Colonic mucosa (tissue), 4 donors: ENCODE data around the gene DENR. TPM values are rescaled to one million over a fixed set of nuclear protein-coding genes. Genes with fewer than 3 reads are reported as not detected.
"Not testable (repeated sequence)": the region's sequence is repeated elsewhere in the genome, so short reads cannot be mapped to it uniquely, and the experiment has no call there.

Source experiments
- DNase-seq: peaks from one replicate; pipeline ENCODE4 v3.0.0-alpha.2; 2020
- H3K27ac ChIP-seq: fragments of 200-600 bp; one replicate; pipeline ENCODE4 v1.8.0; 2021
- H3K27me3 ChIP-seq: fragments of 200-600 bp; one replicate; pipeline ENCODE4 v1.8.0; 2021
- H3K36me3 ChIP-seq: fragments of 200-600 bp; one replicate; pipeline ENCODE4 v1.8.0; 2021
- H3K4me1 ChIP-seq: fragments of 200-600 bp; one replicate; pipeline ENCODE4 v1.8.0; 2021; ENCODE audit warnings: mild to moderate bottlenecking
- H3K4me3 ChIP-seq: fragments of 200-600 bp; one replicate; pipeline ENCODE4 v1.8.0; 2021
- H3K9ac ChIP-seq, 2 donors: one replicate each; pipeline ENCODE4 v1.7.0; 2013; ENCODE audit warnings: control low read depth in 2 of 2, low read depth in 2 of 2, low read length in 2 of 2
- H3K9me3 ChIP-seq: fragments of 200-600 bp; one replicate; pipeline ENCODE4 v1.8.0; 2021
- CTCF ChIP-seq: fragments of 200-600 bp; IDR thresholded peaks from one replicate; pipeline ENCODE4 v1.8.0; 2022; ENCODE audit warnings: antibody characterized with exemption, mild to moderate bottlenecking
- intact Hi-C: fragments of 100-400 bp; cut with DNase I; formaldehyde crosslinking; loops from one replicate; pipeline ENCODE4 v1.14.1; 2022
- total RNA-seq, 2 donors: library from RNA; stranded (reverse); fragmentation: NEBNext Ultra II Directional in 1 of 2; extraction: Animal tissue kit (Norgen Biotek cat#: 25700) in 1 of 2; gene quantifications; one replicate each; pipeline ENCODE4 v1.2.1, GENCODE V29; 2021
- donor health status: healthy.
- donor health status: DM: no; HTN: no; CAD: no.
- donor health status: DM: no; HTN: no; CAD: no.

DENR gene
- 10 to 100 TPM; 35.8 to 37.8 TPM for total RNA-seq

- H3K4me3 ChIP-seq, result peak within 1 kb of the TSS; percentile 94
- TF ChIP-seq CTCF, result peak; percentile 77
- no peaks in the 10 kb centered on the region for H3K36me3 ChIP-seq
- no peaks in the 10 kb centered on the region for H3K27me3 ChIP-seq
- H3K4me1 ChIP-seq, result peaks cover 4% of the 10 kb centered on the region
- H3K27ac ChIP-seq, result peak within 1 kb of the TSS; percentile 83
- peak within 1 kb of the TSS; percentile 88 to 98 for H3K9ac ChIP-seq
- intact Hi-C loops, result loop anchor here (5.0 kb wide), 1 partner anchor 115 kb away; no protein-coding TSS in a partner anchor
- peak; percentile 99 for DNase-seq
- H3K9me3 ChIP-seq, result no peaks in the 10 kb centered on the region
These were observed at the start of gene DENR for GRCh38 chr12:122752464-122753318. DENR (plus strand) TSS chr12:122752824; CDS start chr12:122753702, 878 bp downstream.

GRCh38 chr12:122702890-122703611 lies 49.6 kb upstream of the DENR start, which contains the start of gene HCAR2:
HCAR2 (minus strand) TSS chr12:122703357; CDS start chr12:122703283, 74 bp downstream.
- H3K36me3 ChIP-seq, intact Hi-C loops, H3K9me3 ChIP-seq, H3K27me3 ChIP-seq, H3K27ac ChIP-seq, DNase-seq, H3K4me3 ChIP-seq, H3K4me1 ChIP-seq, H3K9ac ChIP-seq: not testable (repeated sequence)

DNA sequence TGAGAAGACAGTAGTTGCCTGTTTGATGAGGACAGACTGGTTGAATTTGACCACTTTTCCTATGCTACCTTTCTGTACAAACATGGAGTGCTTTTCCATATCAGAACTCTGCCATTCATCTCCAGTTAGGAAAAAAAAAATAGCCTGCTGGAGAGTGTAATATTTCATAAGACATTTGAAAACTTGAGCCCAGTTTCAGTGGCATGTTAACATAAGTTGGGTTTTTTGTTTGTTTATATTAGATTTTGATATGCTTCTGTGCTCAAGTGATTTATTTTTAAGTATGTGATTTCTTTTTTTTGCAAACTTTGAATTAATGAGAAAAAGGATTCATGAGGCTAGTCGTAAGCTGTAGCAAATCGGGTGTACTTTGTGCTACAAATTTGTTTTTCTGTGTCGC lies 48.8 kb upstream of the DENR start:
- not testable (repeated sequence) for H3K9ac ChIP-seq, H3K27ac ChIP-seq

DNA sequence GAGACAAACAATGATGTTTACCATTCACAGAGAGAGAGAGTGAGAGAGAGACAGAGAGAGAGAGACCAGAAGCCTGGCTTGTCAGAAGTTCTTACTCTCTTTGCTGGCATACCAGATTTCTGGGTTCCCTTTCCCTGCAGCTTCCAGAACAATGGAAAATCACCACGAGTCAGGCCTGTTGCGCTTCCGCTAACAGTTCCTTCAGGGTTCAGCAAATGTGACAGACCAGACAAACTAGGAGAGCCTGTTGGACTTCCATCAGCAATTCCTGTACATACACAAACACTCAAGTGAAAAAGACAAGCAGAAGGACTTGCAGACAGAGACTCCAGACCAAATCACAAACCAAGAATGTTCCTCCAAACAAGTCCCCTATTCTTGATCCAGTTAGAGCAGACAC lies 43.3 kb upstream of the DENR start:
- H3K9ac ChIP-seq, H3K4me3 ChIP-seq, H3K4me1 ChIP-seq, H3K9me3 ChIP-seq, H3K27me3 ChIP-seq, H3K36me3 ChIP-seq, DNase-seq, intact Hi-C loops, H3K27ac ChIP-seq: not testable (repeated sequence)

More for the DNA sequence above, 48.8 kb upstream of the DENR start:
- intact Hi-C loops, H3K4me1 ChIP-seq, H3K4me3 ChIP-seq, H3K36me3 ChIP-seq, H3K27me3 ChIP-seq, H3K9me3 ChIP-seq, DNase-seq: not testable (repeated sequence)

- H3K27me3 ChIP-seq, H3K36me3 ChIP-seq, DNase-seq, H3K4me1 ChIP-seq, H3K9ac ChIP-seq, H3K4me3 ChIP-seq, H3K9me3 ChIP-seq, H3K27ac ChIP-seq, intact Hi-C loops: not testable (repeated sequence)
These were observed 42.3 kb upstream of the DENR start for GRCh38 chr12:122710341-122710740.

- H3K27ac ChIP-seq, intact Hi-C loops, H3K4me3 ChIP-seq, H3K9me3 ChIP-seq, DNase-seq, H3K27me3 ChIP-seq, H3K9ac ChIP-seq, H3K36me3 ChIP-seq, H3K4me1 ChIP-seq: not testable (repeated sequence)
These were observed 41.4 kb upstream of the DENR start for GRCh38 chr12:122711266-122711665.

DNA sequence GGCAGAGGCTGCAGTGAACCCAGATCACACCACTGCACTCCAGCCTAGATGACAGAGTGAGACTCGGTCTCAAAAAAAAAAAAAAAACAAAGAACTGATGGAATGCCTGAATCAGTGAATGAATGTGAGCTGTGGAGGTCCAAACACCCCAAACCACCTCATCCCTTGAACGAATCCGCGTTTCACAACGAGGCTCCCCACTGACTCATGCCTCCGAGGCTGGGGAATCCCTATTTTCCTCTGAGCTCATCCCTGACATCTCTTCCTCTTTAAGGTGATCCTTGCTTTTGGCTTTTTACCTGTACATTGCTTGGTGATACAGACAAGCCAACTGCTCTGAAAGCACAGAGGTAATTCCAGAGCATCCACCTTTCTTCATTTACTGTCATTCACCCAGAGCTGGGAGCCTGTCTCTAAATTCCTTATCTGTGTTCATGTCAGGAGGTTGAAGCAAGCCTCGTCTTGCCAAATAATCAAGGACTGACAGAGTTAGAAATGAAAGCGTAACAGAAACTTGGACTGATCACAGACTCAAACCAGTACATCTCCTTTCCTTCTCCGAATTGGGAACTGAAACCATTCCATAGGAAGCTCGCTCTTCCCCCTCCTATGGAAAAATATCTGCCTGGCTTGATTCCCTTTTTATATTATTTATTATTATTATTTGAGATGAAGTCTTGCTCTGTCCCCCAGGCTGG lies 39.0 kb upstream of the DENR start:
- H3K4me3 ChIP-seq, intact Hi-C loops, H3K9ac ChIP-seq, H3K27ac ChIP-seq, H3K27me3 ChIP-seq, H3K36me3 ChIP-seq, H3K9me3 ChIP-seq, DNase-seq, H3K4me1 ChIP-seq: not testable (repeated sequence)

- H3K9ac ChIP-seq, H3K4me1 ChIP-seq, H3K27ac ChIP-seq, intact Hi-C loops, DNase-seq, H3K9me3 ChIP-seq, H3K27me3 ChIP-seq, H3K4me3 ChIP-seq, H3K36me3 ChIP-seq: not testable (repeated sequence)
These were observed 37.4 kb upstream of the DENR start for GRCh38 chr12:122715211-122715610.

DNA sequence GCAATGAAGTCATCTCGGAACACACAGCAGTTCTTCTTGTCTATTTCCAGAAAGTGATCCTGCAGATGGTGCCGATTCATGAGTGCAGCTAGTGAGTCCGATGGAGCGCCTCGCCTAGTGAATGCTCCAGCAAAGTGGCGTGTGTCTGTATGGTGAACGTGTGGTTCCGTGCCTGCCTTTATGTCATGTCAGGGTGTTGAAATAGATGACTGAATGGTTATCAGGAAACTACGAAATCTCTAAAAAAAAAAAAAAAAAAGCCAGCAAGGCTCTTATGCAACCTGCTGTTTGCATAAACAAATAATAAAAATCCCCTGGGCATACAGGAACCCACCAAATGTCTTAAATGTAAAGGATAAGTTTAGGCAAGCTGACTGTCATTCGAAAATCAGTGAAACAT lies 36.0 kb upstream of the DENR start, which contains the start of gene HCAR3:
HCAR3 (minus strand) TSS at position 154 of the 400 bp plus-strand sequence; CDS start at position 80, 74 bp downstream.
- H3K9ac ChIP-seq, H3K27ac ChIP-seq, H3K4me3 ChIP-seq, H3K4me1 ChIP-seq, DNase-seq, intact Hi-C loops, H3K9me3 ChIP-seq, H3K27me3 ChIP-seq, H3K36me3 ChIP-seq: not testable (repeated sequence)
